ENCODE measurements around the gene TYW1.
"Not testable (repeated sequence)": the region's sequence is repeated elsewhere in the genome, so short reads cannot be mapped to it uniquely, and the experiment has no call there.

- not testable (repeated sequence) for TF ChIP-seq CTCF (tag by site-specific recombination; IDR thresholded peaks at IDR 0.05); ZNF274 (IDR thresholded peaks at IDR 0.05; ENCODE audit: low read length); ZNF274 (tag by site-specific recombination; IDR thresholded peaks at IDR 0.05; ENCODE audit: borderline replicate concordance); TRIM28 (IDR thresholded peaks at IDR 0.05; ENCODE audit: borderline replicate concordance, low read length); ZBTB26 (tag by site-specific recombination; optimal IDR thresholded peaks at IDR 0.05)
Observed at GRCh38 chr7:67104937-67105336, 108.3 kb downstream of the TYW1 start.

Data from HEK293 (cell line).